K562 (cell line): ENCODE results near the gene COPG2. TPM values are rescaled to one million over a fixed set of nuclear protein-coding genes. Genes with fewer than 3 reads are reported as not detected.

Experiments used
- BRD4 ChIP-seq: fragments of 200-600 bp; sonication (generic); IDR thresholded peaks from 2 replicates; pipeline ENCODE4 v1.6.1; 2017; ENCODE audit warnings: inconsistent platforms
- CBFA2T2 ChIP-seq: fragments of 450-650 bp; conservative IDR thresholded peaks from 2 replicates; pipeline ENCODE4 v1.6.1; 2017; ENCODE audit warnings: mild to moderate bottlenecking
- CTCF ChIP-seq, 3 experiments: IDR thresholded peaks in 2 of 3; conservative IDR thresholded peaks in 1 of 3; 2 replicates each; pipeline ENCODE4 v1.5.1; 2011 to 2012; ENCODE audit warnings: low read length in 3 of 3, mild to moderate bottlenecking in 3 of 3, control low read depth in 2 of 3, improper control_type of control experiment in 1 of 3, inconsistent platforms in 1 of 3, low read depth in 1 of 3, mixed read lengths in 1 of 3, moderate library complexity in 1 of 3; ENCODE audit not compliant: insufficient read depth in 2 of 3
- ETV1 ChIP-seq: fragments of 450-650 bp; conservative IDR thresholded peaks from 2 replicates; pipeline ENCODE4 v1.6.1; 2016; ENCODE audit warnings: missing genetic modification characterization, control low read depth, low read depth, missing compliant biosample characterization
- EZH2 ChIP-seq: IDR thresholded peaks from 2 replicates; pipeline ENCODE4 v1.6.1; 2012; ENCODE audit warnings: low read depth, mild to moderate bottlenecking, inconsistent platforms, low read length, borderline replicate concordance
- FOXA3 ChIP-seq, 2 experiments: fragments of 450-650 bp in 1 of 2; sonication (generic) in 1 of 2; formaldehyde crosslinking; IDR thresholded peaks in 1 of 2; conservative IDR thresholded peaks in 1 of 2; 2 replicates each; pipeline versions ENCODE4 v1.4.0 to v1.8.0; 2020 to 2022; ENCODE audit warnings: mild to moderate bottlenecking in 2 of 2, missing genetic modification reagents in 1 of 2
- HDAC2 ChIP-seq: fragments of 450-650 bp; IDR thresholded peaks from 2 replicates; pipeline ENCODE4 v1.6.1; 2016; ENCODE audit warnings: mild to moderate bottlenecking
- KDM4B ChIP-seq, 2 experiments: fragments of 450-650 bp in 1 of 2; sonication (generic) in 1 of 2; IDR thresholded peaks; 2 replicates each; pipeline ENCODE4 v1.6.1; 2016 to 2017; ENCODE audit warnings: borderline replicate concordance in 2 of 2, antibody characterized with exemption in 1 of 2, low read depth in 1 of 2, mild to moderate bottlenecking in 1 of 2
- KLF6 ChIP-seq: fragments of 250-450 bp; sonication (Bioruptor Pico); IDR thresholded peaks from 2 replicates; pipeline ENCODE4 v1.4.0; 2020; ENCODE audit warnings: mild to moderate bottlenecking, moderate library complexity, borderline replicate concordance
- MAFG ChIP-seq: fragments of 450-650 bp; conservative IDR thresholded peaks from 2 replicates; pipeline ENCODE4 v1.6.1; 2016; ENCODE audit warnings: missing genetic modification characterization, missing compliant biosample characterization
- MYBL2 ChIP-seq, 2 experiments: fragments of 450-650 bp in 1 of 2; sonication (generic) in 1 of 2; formaldehyde crosslinking in 1 of 2; IDR thresholded peaks; 2 replicates each; pipeline versions ENCODE4 v1.6.1 to v1.8.1; 2017 to 2022; ENCODE audit warnings: borderline replicate concordance in 1 of 2, inconsistent platforms in 1 of 2, low read depth in 1 of 2, mild to moderate bottlenecking in 1 of 2, missing genetic modification reagents in 1 of 2, moderate library complexity in 1 of 2
- MYC ChIP-seq, 2 experiments: fragments of 250-450 bp in 1 of 2; sonication (Bioruptor Pico) in 1 of 2; IDR thresholded peaks; 2 replicates each; pipeline versions ENCODE4 v1.5.1 to v1.6.1; 2012 to 2021; ENCODE audit warnings: low read depth in 2 of 2, borderline replicate concordance in 1 of 2, improper control_type of control experiment in 1 of 2, low read length in 1 of 2, mild to moderate bottlenecking in 1 of 2, moderate library complexity in 1 of 2
- POLR2AphosphoS5 ChIP-seq: IDR thresholded peaks from 2 replicates; pipeline ENCODE4 v1.6.1; 2011; ENCODE audit warnings: mild to moderate bottlenecking, low read depth, low read length, moderate library complexity; ENCODE audit not compliant: control insufficient read depth, insufficient read depth
- TAF9B ChIP-seq: fragments of 450-650 bp; IDR thresholded peaks from 2 replicates; pipeline ENCODE4 v1.6.1; 2018; ENCODE audit warnings: mild to moderate bottlenecking; ENCODE audit not compliant: partially characterized antibody
- XRCC4 ChIP-seq: IDR thresholded peaks from one replicate; pipeline ENCODE4 v1.6.1; 2011; ENCODE audit not compliant: insufficient read depth, insufficient read length; ENCODE audit errors: extremely low read depth
- ZFX ChIP-seq: sonication (generic); formaldehyde crosslinking; IDR thresholded peaks from 2 replicates; pipeline ENCODE4 v1.8.0; 2022; ENCODE audit warnings: mild to moderate bottlenecking, missing genetic modification reagents, moderate library complexity
- ZNF174 ChIP-seq: fragments of 250-450 bp; sonication (Bioruptor Pico); IDR thresholded peaks from 2 replicates; pipeline ENCODE4 v1.4.0; 2020; ENCODE audit warnings: mild to moderate bottlenecking
- ZNF699 ChIP-seq: fragments of 250-450 bp; sonication (Bioruptor Pico); IDR thresholded peaks from 2 replicates; pipeline ENCODE4 v1.8.0; 2021; ENCODE audit warnings: mild to moderate bottlenecking, moderate library complexity; ENCODE audit not compliant: insufficient replicate concordance
- polyA plus RNA-seq, 8 experiments: library from polyadenylated mRNA; depleted of rRNA in 4 of 8; stranded (reverse) in 5 of 8; unstranded in 3 of 8; fragments of >200 nt; fragmentation: Nextera tagmentation in 2 of 8; fragmentation: Illumina TruSeq in 1 of 8; extraction: Ambion mirVana in 2 of 8; extraction: Trizol in 1 of 8; gene quantifications; 2 replicates each; pipeline versions ENCODE4 v1.2.1 to v1.2.3, GENCODE V29; 2011 to 2014; ENCODE audit warnings: inconsistent platforms in 1 of 8, missing spikeins in 1 of 8
- total RNA-seq, 7 experiments: library from RNA; depleted of rRNA in 6 of 7; stranded (reverse); fragments of >200 nt in 6 of 7; fragmentation: Illumina TruSeq in 2 of 7; extraction: Trizol in 2 of 7; gene quantifications; 2 replicates each; pipeline versions ENCODE4 v1.2.1 to v1.2.3, GENCODE V29; 2011 to 2021; ENCODE audit warnings: low replicate concordance in 1 of 7
- TF ChIP-seq, protein P1 (sequence below): fragments of 250-450 bp; sonication (Bioruptor Pico); IDR thresholded peaks from 2 replicates; pipeline ENCODE4 v1.5.1; 2021; ENCODE audit warnings: mild to moderate bottlenecking
- TF ChIP-seq, protein P2 (sequence below): fragments of 250-450 bp; sonication (Bioruptor Pico); IDR thresholded peaks from 2 replicates; pipeline ENCODE4 v1.9.0; 2021; ENCODE audit warnings: mild to moderate bottlenecking
- TF ChIP-seq, protein P3 (sequence below): fragments of 450-650 bp; formaldehyde crosslinking; IDR thresholded peaks from 2 replicates; pipeline ENCODE4 v1.4.0; 2020; ENCODE audit warnings: mild to moderate bottlenecking, moderate library complexity

Gene COPG2
- total and polyA plus RNA-seq, 9 of the 15 experiments (the other 6 are each of a cell fraction or from before 2014, with no cell fraction given): 6.6 to 104 (median 32.5) TPM

- TF ChIP-seq, protein P1, sequence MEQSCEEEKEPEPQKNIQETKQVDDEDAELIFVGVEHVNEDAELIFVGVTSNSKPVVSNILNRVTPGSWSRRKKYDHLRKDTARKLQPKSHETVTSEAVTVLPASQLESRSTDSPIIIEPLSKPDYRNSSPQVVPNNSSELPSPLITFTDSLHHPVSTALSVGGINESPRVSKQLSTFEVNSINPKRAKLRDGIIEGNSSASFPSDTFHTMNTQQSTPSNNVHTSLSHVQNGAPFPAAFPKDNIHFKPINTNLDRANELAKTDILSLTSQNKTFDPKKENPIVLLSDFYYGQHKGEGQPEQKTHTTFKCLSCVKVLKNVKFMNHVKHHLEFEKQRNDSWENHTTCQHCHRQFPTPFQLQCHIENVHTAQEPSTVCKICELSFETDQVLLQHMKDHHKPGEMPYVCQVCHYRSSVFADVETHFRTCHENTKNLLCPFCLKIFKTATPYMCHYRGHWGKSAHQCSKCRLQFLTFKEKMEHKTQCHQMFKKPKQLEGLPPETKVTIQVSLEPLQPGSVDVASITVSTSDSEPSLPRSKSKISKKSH (CRISPR knock-in tag): no peak
- TF ChIP-seq XRCC4 (no peak), ZNF699 (no peak), FOXA3 (CRISPR knock-in tag; conservative IDR thresholded peaks at IDR 0.05 in 1 of 2, IDR thresholded peaks at IDR 0.05 in 1 of 2) (no peak), KLF6 (CRISPR knock-in tag) (no peak), CTCF (IDR thresholded peaks at IDR 0.05 in 2 of 3, conservative IDR thresholded peaks at IDR 0.05 in 1 of 3; ENCODE audit: insufficient read depth in 2 of 3, low read depth in 1 of 3, low read length in 3 of 3) (peak in 2 of 3 experiments; percentile 19 to 30; a peak in 2 of 6 replicates), HDAC2 (no peak), EZH2 (no peak), MYC (IDR thresholded peaks at IDR 0.05; ENCODE audit: low read depth, low read length) (no peak), MYC (CRISPR knock-in tag; IDR thresholded peaks at IDR 0.05; ENCODE audit: borderline replicate concordance, low read depth) (no peak), ETV1 (tag) (no peak), KDM4B (IDR thresholded peaks at IDR 0.05; ENCODE audit: borderline replicate concordance in 2 of 2, low read depth in 1 of 2) (no peak), ZFX (CRISPR knock-in tag) (no peak), TAF9B (no peak), MAFG (tag) (no peak), ZNF174 (CRISPR knock-in tag) (no peak), BRD4 (no peak), MYBL2 (IDR thresholded peaks at IDR 0.05; ENCODE audit: low read depth) (no peak), MYBL2 (CRISPR knock-in tag; IDR thresholded peaks at IDR 0.05; ENCODE audit: borderline replicate concordance) (no peak), CBFA2T2 (peak; percentile 55; the same call in 1 of the 2 replicates), POLR2AphosphoS5 (peak; percentile 27; the same call in 1 of the 2 replicates)
- TF ChIP-seq, protein P2, sequence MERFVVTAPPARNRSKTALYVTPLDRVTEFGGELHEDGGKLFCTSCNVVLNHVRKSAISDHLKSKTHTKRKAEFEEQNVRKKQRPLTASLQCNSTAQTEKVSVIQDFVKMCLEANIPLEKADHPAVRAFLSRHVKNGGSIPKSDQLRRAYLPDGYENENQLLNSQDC (CRISPR knock-in tag): no peak
- TF ChIP-seq, protein P3, sequence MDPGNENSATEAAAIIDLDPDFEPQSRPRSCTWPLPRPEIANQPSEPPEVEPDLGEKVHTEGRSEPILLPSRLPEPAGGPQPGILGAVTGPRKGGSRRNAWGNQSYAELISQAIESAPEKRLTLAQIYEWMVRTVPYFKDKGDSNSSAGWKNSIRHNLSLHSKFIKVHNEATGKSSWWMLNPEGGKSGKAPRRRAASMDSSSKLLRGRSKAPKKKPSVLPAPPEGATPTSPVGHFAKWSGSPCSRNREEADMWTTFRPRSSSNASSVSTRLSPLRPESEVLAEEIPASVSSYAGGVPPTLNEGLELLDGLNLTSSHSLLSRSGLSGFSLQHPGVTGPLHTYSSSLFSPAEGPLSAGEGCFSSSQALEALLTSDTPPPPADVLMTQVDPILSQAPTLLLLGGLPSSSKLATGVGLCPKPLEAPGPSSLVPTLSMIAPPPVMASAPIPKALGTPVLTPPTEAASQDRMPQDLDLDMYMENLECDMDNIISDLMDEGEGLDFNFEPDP: no peak
Observed at GRCh38 chr7:130463553-130464434, 204.8 kb downstream of the COPG2 start (continued).
